GM19238 (cell line): ENCODE data around the gene SLC34A1.

Experiments used
- DNase-seq: peaks from one replicate; pipeline ENCODE4 v3.0.0; 2011; ENCODE audit warnings: low spot score; ENCODE audit not compliant: insufficient read length

SLC34A1 gene

GRCh38 chr5:177430140-177430951 lies 46.1 kb downstream of the SLC34A1 start:
- no peak for DNase-seq

GRCh38 chr5:177430972-177431316 lies 46.7 kb downstream of the SLC34A1 start:
- DNase-seq: no peak

GRCh38 chr5:177431317-177432142 lies 47.3 kb downstream of the SLC34A1 start:
- peak; percentile 76 for DNase-seq

- no peak for DNase-seq
These were observed 48.1 kb downstream of the SLC34A1 start for GRCh38 chr5:177432143-177432838.

GRCh38 chr5:177432839-177433657 lies 48.8 kb downstream of the SLC34A1 start:
- DNase-seq: no peak

GRCh38 chr5:177433658-177434217 lies 49.5 kb downstream of the SLC34A1 start:
- DNase-seq: no peak

GRCh38 chr5:177434437-177434836 lies 50.2 kb downstream of the SLC34A1 start:
- no peak for DNase-seq

- no peak for DNase-seq
These were observed 50.9 kb downstream of the SLC34A1 start for GRCh38 chr5:177434942-177435738.

GRCh38 chr5:177435847-177436536 lies 51.8 kb downstream of the SLC34A1 start:
- DNase-seq: no peak

- no peak for DNase-seq
These were observed 53.4 kb downstream of the SLC34A1 start for GRCh38 chr5:177437623-177438022.

GRCh38 chr5:177438468-177438867 lies 54.2 kb downstream of the SLC34A1 start:
- DNase-seq: no peak

- DNase-seq: no peak
These were observed 55.4 kb downstream of the SLC34A1 start for GRCh38 chr5:177439518-177440053.

GRCh38 chr5:177440211-177440989 lies 56.2 kb downstream of the SLC34A1 start:
- DNase-seq: no peak

- DNase-seq: no peak
These were observed 57.0 kb downstream of the SLC34A1 start for GRCh38 chr5:177440990-177441780.

- no peak for DNase-seq
These were observed 58.0 kb downstream of the SLC34A1 start for GRCh38 chr5:177442066-177442826.

- no peak for DNase-seq
These were observed 59.1 kb downstream of the SLC34A1 start for GRCh38 chr5:177443144-177443983.
